HG03354 (cell line): ENCODE data around the gene F2R.
"Not testable (repeated sequence)": the region's sequence is repeated elsewhere in the genome, so short reads cannot be mapped to it uniquely, and the experiment has no call there.

ENCODE experiments used
- ATAC-seq: cut with Tn5 transposase; IDR thresholded peaks from one replicate; pipeline ENCODE4 v1.9.1; 2021; ENCODE audit warnings: mild to moderate bottlenecking; ENCODE audit not compliant: unreplicated experiment, poor library complexity, severe bottlenecking

F2R gene

GRCh38 chr5:76746677-76747076, 30.8 kb downstream of the F2R start:
- ATAC-seq, result no peak

DNA sequence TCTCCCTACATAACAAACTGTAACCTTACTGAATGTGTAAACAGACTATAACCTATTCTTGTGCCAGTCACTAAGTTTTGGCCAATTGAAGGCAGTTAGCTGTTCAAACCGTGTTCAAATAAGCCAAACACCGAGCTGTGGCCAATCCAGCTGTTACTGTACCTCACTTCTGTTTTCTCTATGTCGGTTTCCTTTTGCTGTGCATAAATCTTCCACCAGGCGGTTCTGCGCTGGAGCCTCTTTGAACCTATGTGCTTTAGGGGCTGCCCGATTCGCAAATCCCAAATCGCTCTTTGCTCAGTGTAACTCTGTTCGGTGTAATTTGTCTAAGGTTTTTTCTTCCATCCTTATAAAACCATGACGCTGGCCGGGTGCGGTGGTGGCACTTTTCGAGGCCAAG, 31.8 kb downstream of the F2R start:
- no peak for ATAC-seq

DNA sequence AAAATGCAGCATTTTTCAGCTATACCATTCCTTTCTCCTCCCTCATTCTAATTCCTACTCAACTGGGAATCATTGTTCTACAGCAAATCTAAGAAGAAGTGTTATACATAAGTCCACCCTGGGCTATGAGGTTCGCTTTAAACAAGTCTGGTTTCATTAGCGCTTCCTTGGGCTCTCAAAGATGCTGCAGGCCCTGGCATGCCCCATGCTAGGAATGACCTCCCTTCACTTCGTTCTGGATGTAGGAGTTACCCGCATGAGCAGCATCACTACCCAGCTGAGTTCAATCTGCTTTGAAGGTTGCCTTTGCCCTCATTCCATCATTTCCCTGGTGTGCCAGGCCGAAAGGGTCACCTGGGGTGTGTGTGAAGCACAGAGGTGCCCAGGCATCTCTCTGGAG, 35.4 kb downstream of the F2R start:
- ATAC-seq, result no peak

GRCh38 chr5:76754668-76755078, 38.7 kb downstream of the F2R start:
- ATAC-seq, result no peak

DNA sequence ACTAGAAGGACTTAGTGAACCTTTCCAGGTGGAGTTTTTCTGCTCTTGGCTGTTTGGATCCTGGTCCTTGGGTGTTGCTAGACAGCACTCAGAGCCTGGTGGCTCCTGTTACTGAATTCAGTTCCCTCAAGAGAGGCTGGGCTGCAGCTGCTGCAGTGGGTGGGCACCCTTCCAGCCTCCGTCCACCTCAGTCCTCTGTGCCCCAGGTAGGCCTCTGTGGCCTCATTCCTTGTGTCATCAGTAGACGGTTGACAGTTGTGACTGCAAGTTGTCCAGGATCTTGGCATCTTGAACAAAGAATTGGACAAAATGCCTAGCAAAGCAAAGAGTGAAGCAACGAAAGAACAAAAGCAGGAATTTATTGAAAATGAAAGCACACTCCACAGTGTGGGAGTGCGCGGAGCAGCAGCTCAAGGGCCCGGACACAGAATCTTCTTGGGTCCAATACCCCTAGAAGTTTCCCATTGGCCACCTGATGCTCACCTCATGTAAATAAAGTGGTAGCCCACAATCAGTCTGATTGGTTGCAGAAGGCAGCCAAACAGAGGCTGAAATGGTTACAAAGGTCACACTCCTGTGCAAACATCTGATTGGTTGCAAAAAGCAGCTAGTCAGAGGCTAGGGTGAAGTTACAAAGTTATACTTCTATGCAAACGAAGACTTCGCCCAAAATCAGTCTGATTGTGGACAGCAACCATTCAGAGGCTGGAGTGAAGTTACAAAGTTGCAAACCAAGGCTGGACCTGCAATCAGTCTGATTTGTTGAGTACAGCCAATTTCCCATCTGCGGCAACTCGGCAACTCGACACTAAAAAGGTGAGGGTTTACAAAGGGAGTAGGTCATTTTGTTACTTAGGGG, 40.1 kb downstream of the F2R start:
- no peak for ATAC-seq

- no peak for ATAC-seq
Measured at GRCh38 chr5:76757049-76757448, 41.1 kb downstream of the F2R start.

- ATAC-seq, result not testable (repeated sequence)
Measured at GRCh38 chr5:76761118-76761517, 45.2 kb downstream of the F2R start.

- ATAC-seq, result no peak
Measured at GRCh38 chr5:76762484-76762883, 46.6 kb downstream of the F2R start.

DNA sequence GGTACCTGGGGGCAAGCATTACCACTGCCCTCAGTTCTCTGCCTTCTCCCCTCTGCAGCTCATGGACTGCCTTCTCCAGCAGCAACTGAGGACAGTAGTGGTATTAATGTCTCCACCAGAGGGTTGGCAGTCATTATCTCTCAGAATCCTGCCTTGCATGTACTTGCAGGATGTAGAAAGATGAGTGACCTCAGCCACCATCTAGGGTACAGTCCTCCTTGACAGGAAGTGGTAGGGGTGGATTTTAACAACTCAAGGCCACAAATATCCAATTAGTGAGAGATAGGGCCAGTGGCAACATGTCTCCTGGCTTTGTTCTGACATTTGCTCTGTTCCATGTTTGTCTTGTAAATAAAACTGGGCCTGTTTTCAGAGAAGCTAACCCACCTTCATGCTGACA, 47.2 kb downstream of the F2R start:
- ATAC-seq, result no peak

- no peak for ATAC-seq
Measured at GRCh38 chr5:76764374-76764773, 48.4 kb downstream of the F2R start.

DNA sequence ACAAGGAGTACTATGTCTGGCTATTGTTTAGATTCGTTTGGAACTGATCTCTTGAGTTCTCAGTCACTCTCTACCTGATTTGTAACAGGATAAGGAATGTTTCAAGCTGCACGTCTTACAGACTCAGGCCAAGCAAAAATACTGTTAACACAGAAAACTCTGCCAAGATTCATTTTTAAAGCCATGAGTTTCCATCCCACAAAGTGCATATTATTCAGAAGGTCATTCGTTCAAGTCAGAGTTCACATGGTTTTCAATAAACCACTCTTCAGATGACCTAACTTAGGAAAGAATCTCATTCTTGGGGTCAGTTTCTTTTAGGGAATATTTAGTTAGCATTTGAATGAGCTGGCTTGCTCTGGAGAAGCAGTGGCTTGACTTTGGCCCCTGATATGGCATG, 49.3 kb downstream of the F2R start:
- ATAC-seq, result no peak

- ATAC-seq, result no peak
Measured at GRCh38 chr5:76766746-76767145, 50.8 kb downstream of the F2R start.

GRCh38 chr5:76771041-76771440, 55.1 kb downstream of the F2R start:
- ATAC-seq, result not testable (repeated sequence)

DNA sequence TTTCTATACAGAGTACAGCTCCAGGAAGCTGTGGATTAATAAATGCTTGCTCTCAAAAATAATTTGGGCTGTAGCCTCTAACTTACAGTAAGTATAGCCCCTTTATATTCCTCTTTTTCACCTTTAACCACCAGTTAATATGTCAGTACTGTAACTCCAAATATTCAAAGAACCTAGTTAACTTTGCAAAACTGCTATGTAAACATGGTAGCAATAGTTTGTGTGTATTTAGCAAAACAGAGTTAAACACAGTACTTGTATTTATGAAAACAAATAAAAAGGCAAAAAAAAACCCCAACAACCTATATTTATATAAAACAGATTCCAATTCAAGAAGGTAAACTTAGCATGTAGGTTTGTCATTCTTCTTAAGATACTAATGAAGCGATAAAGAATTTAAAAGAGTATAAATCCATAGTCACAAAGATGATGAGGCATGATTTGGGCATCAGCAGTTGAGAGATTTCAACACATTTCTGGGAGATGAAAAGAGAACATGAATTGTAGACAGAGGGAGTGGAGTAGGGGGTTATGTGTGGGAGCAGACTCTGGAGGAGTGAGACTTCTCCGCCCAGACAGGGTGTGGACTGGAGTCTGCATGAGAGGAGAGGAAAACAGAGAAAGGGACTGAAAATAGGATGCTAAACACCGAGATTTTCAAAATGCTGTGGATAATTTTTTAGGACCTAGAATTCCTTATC, 55.9 kb downstream of the F2R start:
- ATAC-seq, result no peak

- no peak for ATAC-seq
Measured at GRCh38 chr5:76775921-76776320, 60.0 kb downstream of the F2R start.

DNA sequence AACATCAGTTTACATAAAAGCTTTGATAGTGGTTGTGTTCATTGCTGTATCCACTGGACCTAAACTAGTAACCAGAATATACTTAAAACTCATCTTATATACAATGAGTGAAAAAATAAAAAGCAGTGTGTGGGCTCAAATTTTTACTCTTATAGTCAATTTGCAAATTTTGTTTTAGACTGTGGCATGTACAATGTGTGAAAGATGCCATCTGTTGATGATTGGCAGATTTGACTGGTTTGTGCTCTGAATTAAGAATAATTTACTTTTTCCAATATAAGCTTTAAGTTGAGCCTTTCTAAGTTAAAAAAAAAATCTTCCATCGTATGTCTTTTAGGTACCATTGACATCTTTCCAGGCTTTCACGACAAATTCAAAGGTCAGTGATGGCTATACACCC, 60.5 kb downstream of the F2R start:
- ATAC-seq, result no peak

DNA sequence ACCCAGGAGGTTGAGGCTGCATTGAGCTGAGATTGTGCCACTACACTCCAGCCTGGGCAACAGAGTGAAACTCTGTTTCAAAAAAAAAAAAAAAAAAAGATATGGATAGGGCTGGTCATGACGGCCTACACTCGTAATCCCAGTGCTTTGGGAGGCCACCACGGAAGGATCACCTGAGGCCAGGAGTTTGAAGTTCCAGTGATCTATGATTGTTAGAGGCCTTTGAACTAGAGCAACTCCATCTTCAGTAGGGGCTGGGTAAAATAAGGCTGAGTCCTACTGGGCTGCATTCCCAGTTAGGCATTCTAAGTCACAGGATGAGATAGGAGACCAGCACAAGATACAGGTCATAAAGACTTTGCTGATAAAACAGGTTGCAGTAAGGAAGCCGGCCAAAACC, 64.7 kb downstream of the F2R start:
- ATAC-seq, result not testable (repeated sequence)

DNA sequence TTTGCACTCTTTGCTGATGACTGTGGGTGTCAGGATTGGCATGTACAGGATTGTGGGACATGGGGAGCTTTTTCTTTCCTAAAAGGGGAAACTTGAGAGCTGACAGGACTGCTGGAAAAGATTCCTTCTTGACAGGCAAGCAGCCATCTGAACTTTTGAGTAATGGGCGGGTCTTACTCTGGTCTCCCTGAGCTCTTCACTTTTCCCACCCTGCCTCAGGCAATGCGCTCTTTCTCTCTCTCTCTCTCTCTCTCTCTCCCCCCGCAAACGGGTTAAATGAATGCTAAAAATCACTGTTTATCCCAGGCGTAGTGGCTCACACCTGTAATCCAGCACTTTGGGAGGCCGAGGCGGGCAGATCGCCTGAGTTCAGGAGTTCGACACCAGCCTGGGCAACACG, 65.8 kb downstream of the F2R start:
- no peak for ATAC-seq

GRCh38 chr5:76782444-76782843, 66.5 kb downstream of the F2R start:
- no peak for ATAC-seq
